Activated CD4-positive, alpha-beta T cell treated with anti-CD3 and anti-CD28 coated beads, Interleukin-2, amount 10 ng/mL, durations not matched to agents 7 days and 5 days (primary cell): ENCODE measurements around the gene DCUN1D3. TPM values are rescaled to one million over a fixed set of nuclear protein-coding genes. Genes with fewer than 3 reads are reported as not detected.
"Not testable (repeated sequence)": the region's sequence is repeated elsewhere in the genome, so short reads cannot be mapped to it uniquely, and the experiment has no call there.

ENCODE experiments used
- CTCF ChIA-PET: fragments of 350-600 bp; sonication (Branson Sonifier 250); formaldehyde crosslinking; loops from one replicate; lab custom pipeline; 2021; ENCODE audit warnings: antibody characterized with exemption; lab: Charles Lee
- POLR2A ChIA-PET: fragments of 350-600 bp; sonication (Branson Sonifier 250); formaldehyde crosslinking; loops from one replicate; lab custom pipeline; 2021; ENCODE audit warnings: antibody characterized with exemption; lab: Charles Lee
- DNase-seq: peaks from one replicate; pipeline ENCODE4 v3.0.0-alpha.2; 2020
- H3K27ac Mint-ChIP-seq: one replicate; pipeline ENCODE4 v1.8.0; 2021; ENCODE audit warnings: mild to moderate bottlenecking, moderate library complexity, mixed read lengths
- H3K27me3 Mint-ChIP-seq: one replicate; pipeline ENCODE4 v1.8.0; 2021; ENCODE audit warnings: mixed read lengths
- H3K36me3 Mint-ChIP-seq: one replicate; pipeline ENCODE4 v1.8.0; 2021; ENCODE audit warnings: low read depth, mixed read lengths
- H3K4me1 Mint-ChIP-seq: one replicate; pipeline ENCODE4 v1.8.0; 2021; ENCODE audit warnings: mixed read lengths
- H3K4me3 Mint-ChIP-seq: one replicate; pipeline ENCODE4 v1.8.0; 2021; ENCODE audit warnings: mild to moderate bottlenecking, moderate library complexity, mixed read lengths
- H3K9me3 Mint-ChIP-seq: one replicate; pipeline ENCODE4 v1.8.0; 2021; ENCODE audit warnings: mixed read lengths
- total RNA-seq, 2 experiments: library from RNA; stranded (reverse); gene quantifications; one replicate each; pipeline ENCODE4 v1.2.3, GENCODE V29; 2021

DCUN1D3 gene
- total RNA-seq, result 10 to 100 TPM in 1 of 2 experiments, 1 to 10 TPM in 1; 9.9 to 10.8 TPM

GRCh38 chr16:20900299-20901067 is at the start of gene DCUN1D3, which contains the start of gene LYRM1:
Gene DCUN1D3 (minus strand): TSS chr16:20900358. CDS start chr16:20862538, 37,820 bp downstream.
Gene LYRM1 (plus strand): TSS chr16:20900771. CDS start chr16:20915556, 14,785 bp downstream.
- H3K27ac Mint-ChIP-seq, result peak within 1 kb of the TSS; percentile 99
- POLR2A ChIA-PET, result interaction anchor here (0.6 to 1.2 kb wide), 4 partner anchors 9 to 38 kb away, joined by 3 to 4 read pairs (median 3); no protein-coding TSS in a partner anchor
- H3K4me3 Mint-ChIP-seq, result peak within 1 kb of the TSS; percentile 89
- peaks cover 37% of the 10 kb centered on the region for H3K36me3 Mint-ChIP-seq
- DNase-seq, result peak; percentile 89
- CTCF ChIA-PET, result interaction anchor here (1.0 to 1.3 kb wide), 2 partner anchors 11 to 12 kb away, joined by 3 to 7 read pairs; no protein-coding TSS in a partner anchor
- H3K9me3 Mint-ChIP-seq, result no peaks in the 10 kb centered on the region
- peaks cover 74% of the 10 kb centered on the region for H3K4me1 Mint-ChIP-seq
- no peaks in the 10 kb centered on the region for H3K27me3 Mint-ChIP-seq

- no peak overlapping the region for H3K27ac Mint-ChIP-seq
- DNase-seq, result no peak
- POLR2A ChIA-PET, result no interaction called here
- no peaks in the 10 kb centered on the region for H3K36me3 Mint-ChIP-seq
- peaks cover 9% of the 10 kb centered on the region for H3K27me3 Mint-ChIP-seq
- H3K9me3 Mint-ChIP-seq, result no peaks in the 10 kb centered on the region
- H3K4me1 Mint-ChIP-seq, result peaks cover 12% of the 10 kb centered on the region
- H3K4me3 Mint-ChIP-seq, result no peak overlapping the region
- CTCF ChIA-PET, result interaction anchor here (0.9 to 1.4 kb wide), 2 partner anchors 22 to 175 kb away, joined by 3 to 5 read pairs; no protein-coding TSS in a partner anchor
Observed at GRCh38 chr16:20949660-20950059, 49.5 kb upstream of the DCUN1D3 start.

GRCh38 chr16:20948444-20948843 is 48.3 kb upstream of the DCUN1D3 start:
- Mint-ChIP-seq H3K9me3 (no peaks in the 10 kb centered on the region), H3K4me1 (peaks cover 24% of the 10 kb centered on the region), H3K36me3 (peaks cover under 1% of the 10 kb centered on the region), H3K27ac (no peak overlapping the region), H3K4me3 (no peak overlapping the region), H3K27me3 (peaks cover 9% of the 10 kb centered on the region)
- ChIA-PET POLR2A (no interaction called here), CTCF (interaction anchor here (1.2 kb wide), 1 partner anchor 22 kb away, joined by 3 read pairs; no protein-coding TSS in a partner anchor)
- no peak for DNase-seq

GRCh38 chr16:20946015-20946629 is 46.0 kb upstream of the DCUN1D3 start:
- CTCF ChIA-PET, result no interaction called here
- Mint-ChIP-seq H3K4me3 (no peak overlapping the region), H3K36me3 (peaks cover 2% of the 10 kb centered on the region), H3K9me3 (no peaks in the 10 kb centered on the region), H3K4me1 (peaks cover 37% of the 10 kb centered on the region), H3K27me3 (peaks cover 6% of the 10 kb centered on the region), H3K27ac (no peak overlapping the region)
- POLR2A ChIA-PET, result no interaction called here
- no peak for DNase-seq

GRCh38 chr16:20945575-20945875 is 45.4 kb upstream of the DCUN1D3 start:
- peaks cover 41% of the 10 kb centered on the region for H3K4me1 Mint-ChIP-seq
- H3K27me3 Mint-ChIP-seq, DNase-seq, H3K9me3 Mint-ChIP-seq, H3K4me3 Mint-ChIP-seq, H3K27ac Mint-ChIP-seq, CTCF ChIA-PET, POLR2A ChIA-PET, H3K36me3 Mint-ChIP-seq: not testable (repeated sequence)

- no peaks in the 10 kb centered on the region for H3K9me3 Mint-ChIP-seq
- H3K36me3 Mint-ChIP-seq, result peaks cover 2% of the 10 kb centered on the region
- no peak overlapping the region for H3K4me3 Mint-ChIP-seq
- POLR2A ChIA-PET, result no interaction called here
- H3K4me1 Mint-ChIP-seq, result peaks cover 41% of the 10 kb centered on the region
- peak overlapping the region; percentile 36 for H3K27ac Mint-ChIP-seq
- DNase-seq, result peak; percentile 67
- CTCF ChIA-PET, result interaction anchor here (0.6 to 1.6 kb wide), 3 partner anchors 34 to 94 kb away, joined by 3 to 5 read pairs (median 3); no protein-coding TSS in a partner anchor
- H3K27me3 Mint-ChIP-seq, result peaks cover 2% of the 10 kb centered on the region
Observed at GRCh38 chr16:20944861-20945574, 44.9 kb upstream of the DCUN1D3 start.

GRCh38 chr16:20942256-20942655 is 42.1 kb upstream of the DCUN1D3 start:
- Mint-ChIP-seq H3K36me3 (peaks cover 2% of the 10 kb centered on the region), H3K27ac (no peak overlapping the region), H3K4me3 (no peak overlapping the region), H3K4me1 (peaks cover 48% of the 10 kb centered on the region), H3K9me3 (no peaks in the 10 kb centered on the region), H3K27me3 (no peaks in the 10 kb centered on the region)
- CTCF ChIA-PET, result interaction anchor here (0.6 kb wide), 1 partner anchor 714 kb away, joined by 3 read pairs; no protein-coding TSS in a partner anchor
- no peak for DNase-seq
- POLR2A ChIA-PET, result interaction anchor here (1.1 kb wide), 1 partner anchor 69 kb away, joined by 3 read pairs; no protein-coding TSS in a partner anchor

GRCh38 chr16:20941636-20941926 is 41.4 kb upstream of the DCUN1D3 start:
- DNase-seq, result no peak
- Mint-ChIP-seq H3K4me3 (no peak overlapping the region), H3K27me3 (no peaks in the 10 kb centered on the region), H3K36me3 (peaks cover 2% of the 10 kb centered on the region), H3K4me1 (peaks cover 48% of the 10 kb centered on the region), H3K9me3 (no peaks in the 10 kb centered on the region), H3K27ac (no peak overlapping the region)
- CTCF ChIA-PET, result no interaction called here
- POLR2A ChIA-PET, result no interaction called here

- ChIA-PET POLR2A (no interaction called here), CTCF (no interaction called here)
- H3K4me1 Mint-ChIP-seq, result peaks cover 48% of the 10 kb centered on the region
- no peaks in the 10 kb centered on the region for H3K27me3 Mint-ChIP-seq
- no peak overlapping the region for H3K4me3 Mint-ChIP-seq
- DNase-seq, result no peak
- H3K36me3 Mint-ChIP-seq, result peaks cover 2% of the 10 kb centered on the region
- peak overlapping the region; percentile 79 for H3K27ac Mint-ChIP-seq
- no peaks in the 10 kb centered on the region for H3K9me3 Mint-ChIP-seq
Observed at GRCh38 chr16:20940871-20941635, 40.9 kb upstream of the DCUN1D3 start.

- H3K27me3 Mint-ChIP-seq, result peaks cover 3% of the 10 kb centered on the region
- no peaks in the 10 kb centered on the region for H3K9me3 Mint-ChIP-seq
- H3K4me1 Mint-ChIP-seq, result peaks cover 36% of the 10 kb centered on the region
- peaks cover 2% of the 10 kb centered on the region for H3K36me3 Mint-ChIP-seq
- no peak overlapping the region for H3K4me3 Mint-ChIP-seq
- DNase-seq, result no peak
- ChIA-PET POLR2A (no interaction called here), CTCF (interaction anchor here (1.8 kb wide), 1 partner anchor 11 kb away, joined by 7 read pairs; no protein-coding TSS in a partner anchor)
- no peak overlapping the region for H3K27ac Mint-ChIP-seq
Observed at GRCh38 chr16:20939611-20940010, 39.5 kb upstream of the DCUN1D3 start.

- Mint-ChIP-seq H3K27me3 (peaks cover 4% of the 10 kb centered on the region), H3K9me3 (no peaks in the 10 kb centered on the region), H3K27ac (no peak overlapping the region), H3K4me1 (peaks cover 24% of the 10 kb centered on the region), H3K4me3 (no peak overlapping the region), H3K36me3 (peaks cover 2% of the 10 kb centered on the region)
- DNase-seq, result no peak
- ChIA-PET POLR2A (interaction anchor here (0.6 to 1.0 kb wide), 3 partner anchors 19 to 64 kb away, joined by 3 to 5 read pairs (median 4); partner anchors contain the start of genes DCUN1D3 and LYRM1), CTCF (interaction anchor here (1.5 to 1.8 kb wide), 3 partner anchors 12 to 19 kb away, joined by 6 to 8 read pairs (median 7); no protein-coding TSS in a partner anchor)
Observed at GRCh38 chr16:20938426-20938825, 38.3 kb upstream of the DCUN1D3 start.

GRCh38 chr16:20937736-20938135 is 37.6 kb upstream of the DCUN1D3 start:
- Mint-ChIP-seq H3K4me1 (peaks cover 19% of the 10 kb centered on the region), H3K27ac (no peak overlapping the region), H3K36me3 (no peaks in the 10 kb centered on the region), H3K4me3 (no peak overlapping the region), H3K9me3 (no peaks in the 10 kb centered on the region), H3K27me3 (peaks cover 4% of the 10 kb centered on the region)
- ChIA-PET POLR2A (interaction anchor here (0.6 to 1.0 kb wide), 2 partner anchors 18 to 37 kb away, joined by 4 to 5 read pairs; partner anchors contain the start of genes DCUN1D3 and LYRM1), CTCF (interaction anchor here (1.5 to 1.8 kb wide), 3 partner anchors 13 to 20 kb away, joined by 6 to 8 read pairs (median 7); no protein-coding TSS in a partner anchor)
- DNase-seq, result no peak
